ENCODE measurements around the gene CAMK1. TPM values are rescaled to one million over a fixed set of nuclear protein-coding genes. Genes with fewer than 3 reads are reported as not detected.

CAMK1 gene
- total RNA-seq: 56.1 TPM

DNA sequence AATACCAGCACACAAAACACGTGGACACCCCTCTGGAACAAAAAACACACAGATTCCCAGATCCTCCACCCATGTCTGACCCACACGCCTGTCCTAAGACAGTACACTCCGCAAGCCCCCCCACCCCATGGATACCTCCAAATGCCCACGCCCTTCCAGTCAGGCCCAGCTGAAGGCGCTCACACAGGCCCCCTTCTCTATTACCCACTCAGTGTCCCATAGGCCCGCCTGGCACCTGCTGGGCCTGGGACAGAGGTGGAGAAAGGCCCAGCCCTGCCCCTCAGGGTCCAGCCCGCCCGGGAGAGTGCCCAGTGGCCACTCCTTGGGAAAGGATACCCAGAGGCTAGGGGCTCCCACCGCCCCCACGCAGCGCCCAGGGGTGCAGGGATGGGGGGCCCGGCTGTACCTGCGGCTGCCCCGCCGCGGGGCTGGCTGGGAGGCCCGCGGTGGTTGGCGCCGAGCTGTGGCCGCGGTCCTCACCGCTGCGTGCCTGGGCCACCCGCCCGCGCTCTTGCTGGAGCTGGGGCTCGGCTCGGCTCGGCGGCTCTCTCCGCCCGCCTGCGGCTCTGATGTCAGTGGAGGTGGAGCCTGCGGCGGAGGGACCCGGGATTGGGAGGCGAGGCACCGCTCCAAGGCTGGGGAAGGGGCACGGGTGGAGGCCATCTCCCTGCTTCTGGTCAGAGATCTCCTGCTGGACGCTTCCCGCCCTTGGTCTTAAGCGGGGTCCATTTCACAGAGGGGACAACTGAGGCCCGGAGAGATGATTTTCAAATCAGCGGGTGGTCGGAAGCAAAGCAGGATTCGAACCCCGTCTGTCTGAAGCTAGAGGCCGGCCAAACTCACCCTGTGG is at the start of gene CAMK1:
CAMK1 (minus strand) TSS at position 522 of the 850 bp plus-strand sequence. CDS start 2,198 bp downstream, outside the sequence.
- DNase-seq: peak; percentile 70

DNA sequence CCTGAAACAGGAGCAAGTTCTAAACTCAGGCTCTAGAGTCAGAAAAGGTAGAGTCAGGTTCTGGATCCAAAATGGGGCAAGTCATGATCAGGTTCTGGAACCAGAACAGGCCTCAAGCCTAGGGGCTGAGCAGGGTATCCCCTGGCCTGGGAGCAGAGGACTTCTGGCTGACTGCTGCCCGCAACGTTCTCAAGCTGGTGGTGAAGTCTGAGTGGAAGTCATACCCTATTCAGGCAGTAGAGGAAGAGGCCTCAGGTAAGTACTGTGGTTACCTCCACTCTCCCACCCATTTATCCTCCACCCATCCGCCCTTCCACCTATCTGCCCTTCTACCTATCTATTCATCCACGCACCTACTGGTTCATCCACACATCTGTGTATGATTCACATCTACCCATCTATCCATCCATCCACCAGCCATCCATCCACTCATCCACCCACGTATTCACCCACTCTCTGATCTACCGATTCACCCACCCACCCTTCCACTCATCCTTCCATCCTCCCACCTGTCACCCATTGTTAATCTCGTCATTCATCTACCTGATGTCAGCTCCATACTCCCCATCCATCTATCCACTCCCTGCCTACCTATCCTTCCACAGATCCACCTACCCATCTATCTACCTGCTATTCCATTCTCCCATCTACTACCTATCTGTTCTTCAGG is 49.1 kb upstream of the CAMK1 start:
- DNase-seq: no peak

DNA sequence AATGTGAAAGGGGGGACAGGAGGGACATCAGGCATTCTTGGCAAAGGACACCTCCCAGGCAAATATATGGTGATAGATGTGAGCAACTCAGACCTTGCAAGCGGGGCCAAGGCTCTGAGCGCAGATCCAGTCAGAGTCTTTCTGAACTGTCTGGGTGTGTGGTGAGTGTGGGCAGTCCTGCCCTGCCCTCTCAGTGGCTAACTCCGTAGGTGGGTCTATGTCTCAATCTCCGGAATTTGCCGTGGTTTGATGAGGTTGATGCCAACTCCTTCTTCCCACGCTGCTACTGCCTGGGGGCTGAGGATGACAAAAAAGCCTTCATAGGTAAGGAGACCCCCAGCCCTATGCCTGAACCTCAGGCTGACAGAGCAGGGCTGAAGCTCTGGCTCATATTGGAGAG is 47.7 kb upstream of the CAMK1 start:
- DNase-seq: no peak

GRCh38 chr3:9815986-9816385 is 46.2 kb upstream of the CAMK1 start:
- no peak for DNase-seq

DNA sequence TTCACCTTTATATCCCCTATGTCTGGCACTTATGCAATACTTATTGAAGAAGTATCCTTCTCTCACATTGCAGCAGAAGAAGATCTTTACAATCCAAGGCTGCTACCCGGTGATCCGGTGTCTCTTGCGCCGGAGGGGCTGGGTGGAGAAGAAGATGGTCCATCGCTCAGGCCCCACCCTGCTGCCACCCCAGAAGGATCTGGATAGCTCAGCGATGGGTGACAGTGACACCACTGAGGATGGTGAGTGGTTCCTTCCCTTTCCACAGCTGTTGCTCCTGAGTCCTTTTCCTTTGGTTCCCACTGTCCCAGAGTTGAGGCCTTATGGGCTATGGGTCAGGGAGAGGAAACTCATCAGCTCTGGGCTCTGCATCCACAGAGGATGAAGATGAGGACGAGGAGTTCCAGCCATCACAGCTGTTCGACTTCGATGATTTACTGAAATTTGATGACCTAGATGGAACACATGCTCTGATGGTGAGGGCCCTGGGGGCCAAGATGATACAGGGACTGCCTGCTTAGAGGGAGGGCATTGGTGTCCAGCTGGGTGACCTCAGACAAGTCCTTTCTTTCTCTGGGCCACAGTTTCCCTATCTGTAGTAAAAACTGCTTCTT is 43.2 kb upstream of the CAMK1 start:
- DNase-seq: no peak

DNA sequence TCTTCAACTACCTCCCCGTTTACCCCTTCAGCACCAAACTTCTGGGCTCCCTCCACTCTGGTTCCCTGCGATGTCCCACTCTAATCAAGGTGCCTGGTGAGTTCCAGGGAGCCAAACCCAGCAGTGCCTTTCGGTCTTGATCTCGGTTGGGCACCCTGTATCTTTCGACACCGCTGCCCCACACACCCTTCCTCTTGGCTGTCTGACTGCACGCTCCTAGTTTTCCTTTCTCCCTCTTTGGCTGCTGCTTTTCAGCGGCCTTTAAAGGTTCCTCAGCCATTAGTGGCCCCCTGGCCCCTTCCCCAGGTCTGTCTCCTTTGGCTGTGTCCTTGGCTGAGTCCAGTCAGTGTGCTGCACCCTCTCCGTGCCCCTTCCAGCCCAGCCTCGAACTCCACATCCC is 41.1 kb upstream of the CAMK1 start:
- DNase-seq: no peak

DNA sequence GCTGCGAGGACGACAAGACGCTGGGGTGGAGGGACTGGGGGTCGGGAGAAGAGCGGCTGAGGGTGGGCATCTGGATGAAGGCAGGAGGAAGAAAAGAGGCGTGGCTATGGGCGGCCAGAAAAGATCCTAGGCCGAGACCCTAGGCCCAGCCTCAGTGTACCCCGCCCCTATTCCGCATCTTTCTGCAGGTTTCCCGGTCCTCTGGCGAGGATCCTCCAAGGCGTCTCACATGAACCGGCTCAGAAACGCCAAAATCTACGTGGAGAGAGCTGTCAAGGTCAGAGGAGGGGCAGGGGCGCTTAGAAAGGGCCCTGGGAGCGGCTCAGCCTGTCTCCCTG is 40.7 kb upstream of the CAMK1 start:
- DNase-seq: no peak

- DNase-seq: peak; percentile 40
Measured at GRCh38 chr3:9809615-9810432, 40.1 kb upstream of the CAMK1 start, which contains the start of gene TTLL3. TSS of gene TTLL3 (plus strand) at chr3:9810262. CDS start at chr3:9810662, 400 bp downstream.

- no peak for DNase-seq
Measured at GRCh38 chr3:9809239-9809614, 39.5 kb upstream of the CAMK1 start.

DNA sequence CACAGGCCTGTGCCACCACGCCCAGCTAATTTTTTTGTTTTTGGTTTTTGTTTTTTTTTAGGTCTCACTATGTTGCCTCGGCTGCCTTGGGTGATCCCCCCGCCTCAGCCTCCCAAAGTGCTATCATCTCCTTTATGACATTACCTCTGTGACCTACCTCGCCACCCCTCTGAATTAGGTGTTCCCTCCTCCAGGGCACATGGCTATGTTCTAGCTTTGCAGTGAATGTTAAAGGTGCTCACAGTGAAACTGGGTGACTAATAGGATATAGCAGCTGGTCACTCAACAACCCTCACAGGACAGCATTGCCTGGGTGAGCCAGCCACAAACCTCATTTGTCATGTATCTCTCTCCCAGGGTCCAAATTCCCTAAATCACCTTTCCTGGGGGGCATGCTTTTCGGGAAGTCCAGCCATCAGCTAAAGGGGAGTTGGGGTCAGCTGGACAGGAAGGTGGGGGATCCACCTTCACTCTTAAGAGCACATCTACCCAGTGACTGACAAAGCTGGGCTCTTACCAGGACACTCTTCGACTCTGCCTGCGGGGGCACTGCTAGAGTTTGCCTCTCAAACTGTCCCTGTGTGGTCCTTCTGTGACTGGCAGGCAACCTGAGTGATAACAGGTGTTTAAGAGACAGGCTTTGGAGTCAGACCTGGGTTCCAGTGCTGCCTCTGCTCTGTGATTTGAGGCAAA is 38.7 kb upstream of the CAMK1 start:
- no peak for DNase-seq

- DNase-seq: no peak
Measured at GRCh38 chr3:9807981-9808344, 38.2 kb upstream of the CAMK1 start.

- no peak for DNase-seq
Measured at GRCh38 chr3:9806688-9807589, 37.2 kb upstream of the CAMK1 start.

DNA sequence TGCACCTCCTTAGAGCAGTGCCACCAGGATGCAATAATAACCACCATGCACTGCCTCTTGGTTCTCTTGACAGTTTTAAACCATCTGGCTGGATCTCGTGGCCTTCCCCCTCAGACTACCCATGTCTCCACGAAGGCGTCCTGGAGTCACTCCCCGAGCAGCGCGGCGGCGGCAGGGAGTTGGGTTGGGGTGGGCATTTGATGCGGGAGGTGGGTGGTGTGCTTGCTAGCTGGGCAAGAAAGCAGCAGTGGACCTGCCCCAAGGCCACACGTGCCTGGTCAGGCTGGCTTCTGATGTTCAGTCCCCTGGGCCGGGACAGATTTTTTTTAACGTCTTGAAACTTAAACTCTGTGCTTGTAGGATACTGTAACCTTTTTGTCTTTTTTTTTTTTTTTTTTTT is 36.4 kb upstream of the CAMK1 start:
- no peak for DNase-seq

GRCh38 chr3:9804996-9805395 is 35.2 kb upstream of the CAMK1 start:
- no peak for DNase-seq

DNA sequence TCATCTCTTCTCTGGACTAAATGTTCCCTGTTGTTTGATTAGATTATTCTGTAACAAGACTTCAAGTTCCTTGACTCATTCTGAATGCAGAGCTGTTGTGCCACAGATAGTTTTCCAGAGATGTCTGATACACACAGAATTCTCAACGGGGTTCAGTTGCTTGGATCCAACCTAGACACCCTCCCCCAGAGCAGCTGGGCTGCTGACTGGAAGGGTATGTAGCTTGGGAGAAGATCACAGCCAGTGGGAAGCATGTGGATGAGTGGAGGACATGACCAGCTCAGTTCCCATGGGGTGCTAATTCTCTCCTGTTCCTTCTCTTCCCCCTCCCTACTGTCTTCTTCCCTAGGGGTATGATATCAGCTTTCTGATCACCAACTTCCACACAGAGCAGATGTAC is 33.7 kb upstream of the CAMK1 start:
- DNase-seq: peak; percentile 47

GRCh38 chr3:9800529-9800928 is 30.8 kb upstream of the CAMK1 start:
- DNase-seq: no peak

DNA sequence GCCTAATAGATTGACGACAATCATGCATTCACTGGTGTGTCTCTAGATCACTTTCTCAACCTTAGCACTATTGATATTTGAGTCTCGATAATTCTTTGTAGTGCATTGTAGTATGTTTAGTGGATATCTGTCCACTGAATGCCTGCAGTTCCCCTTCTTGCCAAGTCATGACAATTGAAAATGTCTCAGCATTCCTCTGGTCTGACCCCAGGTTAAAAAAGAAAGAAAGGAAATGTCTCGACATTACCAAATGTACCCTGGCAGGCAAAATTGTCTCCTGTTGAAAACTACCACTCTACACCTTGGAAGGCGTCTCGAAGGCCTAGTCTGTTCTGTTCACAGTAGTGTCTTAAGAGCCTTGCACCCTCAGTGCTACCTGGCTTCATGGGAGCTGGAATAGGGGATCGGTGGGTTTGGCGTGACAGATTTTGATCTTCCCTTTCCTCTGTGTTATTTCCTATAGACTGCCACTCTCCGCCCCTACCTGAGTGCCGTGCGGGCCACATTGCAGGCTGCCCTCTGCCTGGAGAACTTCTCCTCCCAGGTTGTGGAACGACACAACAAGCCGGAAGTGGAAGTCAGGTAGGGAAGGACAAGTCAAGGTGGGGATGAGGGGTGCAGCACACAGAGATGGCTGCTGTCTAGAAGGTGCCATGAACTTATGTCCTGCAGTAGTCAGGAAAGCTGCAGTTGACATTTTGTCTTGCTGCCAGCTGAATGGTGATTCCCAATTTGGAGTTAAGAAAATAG is 27.6 kb upstream of the CAMK1 start:
- DNase-seq: no peak

DNA sequence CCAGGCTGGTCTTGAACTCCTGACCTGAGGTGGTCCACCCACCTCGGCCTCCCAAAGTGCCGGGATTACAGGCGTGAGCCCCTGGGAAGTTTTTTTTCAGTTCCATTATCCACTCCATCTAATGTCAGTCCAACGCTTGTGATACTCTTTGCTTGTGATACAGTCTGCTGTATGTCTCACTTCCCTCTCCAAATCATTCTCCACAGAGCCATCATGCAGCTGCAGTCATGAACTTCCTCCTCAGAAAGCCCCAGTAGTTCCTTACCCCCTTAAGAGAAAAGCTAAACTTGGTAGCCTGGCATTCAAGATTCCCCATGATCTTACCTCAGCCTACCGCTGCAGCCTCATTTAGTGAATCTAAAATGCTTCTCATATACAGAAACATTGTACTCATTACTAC is 25.5 kb upstream of the CAMK1 start:
- no peak for DNase-seq

DNA sequence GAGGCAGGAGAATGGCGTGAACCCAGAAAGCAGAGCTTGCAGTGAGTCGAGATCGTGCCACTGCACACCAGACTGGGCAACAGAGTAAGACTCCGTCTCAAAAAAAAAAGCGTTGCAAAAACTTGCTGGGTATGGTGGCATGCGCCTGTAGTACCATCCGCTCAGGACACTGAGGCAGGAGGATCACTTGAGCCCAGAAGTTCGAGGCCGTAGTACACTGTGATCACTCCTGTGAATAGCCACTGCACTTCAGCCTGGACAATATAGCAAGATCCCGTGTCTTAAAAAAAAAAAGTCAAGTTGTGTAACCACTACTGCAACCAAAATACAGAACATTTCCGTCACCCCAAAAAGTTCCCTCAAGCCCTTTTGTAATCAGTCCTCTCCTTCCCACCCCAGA is 24.7 kb upstream of the CAMK1 start:
- DNase-seq: no peak

DNA sequence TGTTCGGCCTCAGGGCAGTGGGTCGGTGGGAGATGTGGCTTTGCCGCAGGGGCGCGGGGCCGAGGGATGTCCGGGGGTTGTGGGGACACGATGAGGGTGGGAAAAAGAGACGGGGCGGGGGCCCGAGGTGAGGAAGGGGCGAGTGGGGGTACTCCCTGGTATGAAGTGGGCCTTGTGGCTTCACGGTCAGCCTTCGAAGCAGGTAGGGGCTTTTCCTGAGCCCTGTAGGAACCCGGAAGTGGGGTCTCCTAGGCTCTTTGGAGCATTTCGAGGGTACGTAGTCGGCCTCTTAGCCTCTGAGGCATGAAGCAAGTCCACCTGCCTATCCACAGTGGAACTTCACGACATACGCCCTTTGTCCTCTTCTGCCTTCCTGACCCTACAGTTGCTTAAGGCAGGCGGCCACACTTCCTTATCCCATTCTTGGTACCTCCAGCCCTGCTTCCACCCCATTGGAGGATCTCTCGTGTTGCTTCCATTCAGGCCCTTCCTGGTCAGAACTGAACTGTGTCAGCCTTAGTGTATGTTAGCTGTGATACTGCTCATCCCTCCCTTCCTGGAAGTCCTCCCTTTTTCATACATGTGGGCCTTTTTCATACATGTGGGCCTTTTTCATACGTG is 23.5 kb upstream of the CAMK1 start:
- DNase-seq: no peak
